H9 (cell line): ENCODE measurements around the gene DOCK7. TPM values are rescaled to one million over a fixed set of nuclear protein-coding genes. Genes with fewer than 3 reads are reported as not detected.

Experiments used
- DNase-seq: peaks from one replicate; pipeline ENCODE4 v3.0.0-alpha.2; 2017
- H2AFZ ChIP-seq: one replicate; pipeline ENCODE4 v1.6.1; 2013; ENCODE audit warnings: mild to moderate bottlenecking, low read length, control low read depth, moderate library complexity
- H2AK5ac ChIP-seq: 2 replicates; pipeline ENCODE4 v1.6.1; 2013; ENCODE audit warnings: low read length, control low read depth, mixed read lengths; ENCODE audit not compliant: insufficient read length
- H2BK120ac ChIP-seq: one replicate; pipeline ENCODE4 v1.6.1; 2013; ENCODE audit warnings: low read depth, mild to moderate bottlenecking, low read length, control low read depth, inconsistent platforms; ENCODE audit not compliant: poor library complexity, severe bottlenecking
- H2BK12ac ChIP-seq: 2 replicates; pipeline ENCODE4 v1.6.1; 2013; ENCODE audit warnings: low read length, control low read depth, mixed read lengths, low read depth; ENCODE audit not compliant: insufficient read length
- H2BK15ac ChIP-seq: 2 replicates; pipeline ENCODE4 v1.6.1; 2013; ENCODE audit warnings: low read depth, low read length, control low read depth
- H2BK20ac ChIP-seq: one replicate; pipeline ENCODE4 v1.6.1; 2013; ENCODE audit warnings: low read depth, mild to moderate bottlenecking, low read length, control low read depth, inconsistent platforms; ENCODE audit not compliant: poor library complexity, severe bottlenecking
- H2BK5ac ChIP-seq: 2 replicates; pipeline ENCODE4 v1.6.1; 2013; ENCODE audit warnings: low read length, control low read depth, mixed read lengths; ENCODE audit not compliant: insufficient read length
- H3K14ac ChIP-seq: 2 replicates; pipeline ENCODE4 v1.6.1; 2013; ENCODE audit warnings: low read length, control low read depth; ENCODE audit not compliant: insufficient read depth
- H3K18ac ChIP-seq: 2 replicates; pipeline ENCODE4 v1.6.1; 2013; ENCODE audit warnings: low read depth, mild to moderate bottlenecking, mixed read lengths, low read length, control low read depth; ENCODE audit not compliant: insufficient read length
- H3K23ac ChIP-seq: 2 replicates; pipeline ENCODE4 v1.6.1; 2013; ENCODE audit warnings: low read length, control low read depth, mixed read lengths, low read depth; ENCODE audit not compliant: insufficient read length
- H3K23me2 ChIP-seq: 2 replicates; pipeline ENCODE4 v1.6.1; 2013; ENCODE audit warnings: low read depth, mild to moderate bottlenecking, mixed read lengths, low read length, control low read depth; ENCODE audit not compliant: insufficient read length, poor library complexity, severe bottlenecking
- H3K27ac ChIP-seq: 2 replicates; pipeline ENCODE4 v1.5.1; 2013; ENCODE audit warnings: low read length, control low read depth, mixed read lengths, low read depth; ENCODE audit not compliant: insufficient read length
- H3K27me3 ChIP-seq: 2 replicates; pipeline ENCODE4 v1.6.1; 2013; ENCODE audit warnings: low read length, control low read depth, inconsistent platforms; ENCODE audit not compliant: insufficient read depth
- H3K4ac ChIP-seq: 2 replicates; pipeline ENCODE4 v1.6.1; 2013; ENCODE audit warnings: low read depth, mild to moderate bottlenecking, control low read depth, inconsistent platforms, low read length, moderate library complexity
- H3K4me1 ChIP-seq: 2 replicates; pipeline ENCODE4 v1.6.1; 2013; ENCODE audit warnings: low read length, control low read depth, inconsistent platforms; ENCODE audit not compliant: insufficient read depth
- H3K4me2 ChIP-seq: 2 replicates; pipeline ENCODE4 v1.6.1; 2013; ENCODE audit warnings: low read length, control low read depth, mixed read lengths; ENCODE audit not compliant: insufficient read length, insufficient read depth
- H3K56ac ChIP-seq: 2 replicates; pipeline ENCODE4 v1.6.1; 2013; ENCODE audit warnings: low read depth, mild to moderate bottlenecking, mixed read lengths, low read length, control low read depth; ENCODE audit not compliant: insufficient read length
- H3K79me1 ChIP-seq: 2 replicates; pipeline ENCODE4 v1.6.1; 2013; ENCODE audit warnings: low read depth, mild to moderate bottlenecking, moderate library complexity, low read length, control low read depth, inconsistent platforms; ENCODE audit not compliant: insufficient read depth, poor library complexity, severe bottlenecking
- H3K79me2 ChIP-seq: 2 replicates; pipeline ENCODE4 v1.6.1; 2013; ENCODE audit warnings: low read length, control low read depth, inconsistent platforms; ENCODE audit not compliant: insufficient read depth
- H3K9ac ChIP-seq: 2 replicates; pipeline ENCODE4 v1.6.1; 2013; ENCODE audit warnings: low read length, control low read depth, mixed read lengths; ENCODE audit not compliant: insufficient read length; ENCODE audit errors: extremely low read depth
- H3K9me3 ChIP-seq: one replicate; pipeline ENCODE4 v1.6.1; 2013; ENCODE audit warnings: low read depth, low read length, inconsistent platforms; ENCODE audit not compliant: control insufficient read depth
- H3T11ph ChIP-seq: one replicate; pipeline ENCODE4 v1.6.1; 2013; ENCODE audit warnings: mild to moderate bottlenecking, low read length, control low read depth, inconsistent platforms
- H4K20me1 ChIP-seq: one replicate; pipeline ENCODE4 v1.6.1; 2013; ENCODE audit not compliant: control insufficient read depth, insufficient read length, insufficient read depth
- H4K5ac ChIP-seq: 2 replicates; pipeline ENCODE4 v1.6.1; 2013; ENCODE audit warnings: low read depth, mild to moderate bottlenecking, mixed read lengths, low read length, control low read depth; ENCODE audit not compliant: insufficient read length
- H4K8ac ChIP-seq: replicated peaks from 2 replicates; pipeline ENCODE4 v1.6.1; 2013; ENCODE audit warnings: low read length, control low read depth, mixed read lengths, low read depth; ENCODE audit not compliant: insufficient read length
- H4K91ac ChIP-seq: 2 replicates; pipeline ENCODE4 v1.6.1; 2013; ENCODE audit warnings: low read depth, mild to moderate bottlenecking, moderate library complexity, mixed read lengths, low read length, control low read depth; ENCODE audit not compliant: insufficient read length
- H3K27ac Mint-ChIP-seq, 3 experiments: 2 replicates in 2 of 3; 3 replicates in 1 of 3; pipeline ENCODE4 v1.8.0; 2020 to 2021; ENCODE audit warnings: mixed read lengths in 3 of 3, mild to moderate bottlenecking in 1 of 3, moderate library complexity in 1 of 3
- H3K27me3 Mint-ChIP-seq: 2 replicates; pipeline ENCODE4 v1.8.0; 2021; ENCODE audit warnings: low read depth, mild to moderate bottlenecking, moderate library complexity, mixed read lengths
- H3K36me3 Mint-ChIP-seq, 3 experiments: 2 replicates in 2 of 3; 3 replicates in 1 of 3; pipeline ENCODE4 v1.8.0; 2020 to 2021; ENCODE audit warnings: low read depth in 3 of 3, mixed read lengths in 3 of 3; ENCODE audit not compliant: insufficient read depth in 1 of 3
- H3K4me1 Mint-ChIP-seq, 2 experiments: 2 replicates each; pipeline ENCODE4 v1.8.0; 2020; ENCODE audit warnings: mixed read lengths in 2 of 2
- H3K4me3 Mint-ChIP-seq, 2 experiments: 2 replicates in 1 of 2; 3 replicates in 1 of 2; pipeline ENCODE4 v1.8.0; 2020 to 2021; ENCODE audit warnings: mild to moderate bottlenecking in 2 of 2, mixed read lengths in 2 of 2, moderate library complexity in 1 of 2
- H3K9me3 Mint-ChIP-seq, 2 experiments: 2 replicates in 1 of 2; 3 replicates in 1 of 2; pipeline ENCODE4 v1.8.0; 2020; ENCODE audit warnings: mild to moderate bottlenecking in 2 of 2, mixed read lengths in 2 of 2, moderate library complexity in 1 of 2
- WGBS: extraction: QIAGEN DNeasy Blood & Tissue Kit; methylation state at CpG from one replicate; pipeline ENCODE4 v1.1.7; 2013; ENCODE audit warnings: missing lambda C conversion rate, low lambda C conversion rate, mixed read lengths; ENCODE audit not compliant: insufficient read length; ENCODE audit errors: extremely low coverage; 5-methylcytosine and 5-hydroxymethylcytosine counted together
- total RNA-seq: library from RNA; stranded (reverse); gene quantifications from 2 replicates; pipeline ENCODE4 v1.2.1, GENCODE V29; 2021
- TF ChIP-seq, protein P1 (sequence below): fragments of 200-600 bp; sonication (generic); conservative IDR thresholded peaks from 3 replicates; pipeline ENCODE4 v1.8.0; 2021; ENCODE audit warnings: antibody characterized with exemption, mild to moderate bottlenecking

DOCK7 gene
- total RNA-seq, 1 experiment from 2014 or later = 36.8 TPM

DNA sequence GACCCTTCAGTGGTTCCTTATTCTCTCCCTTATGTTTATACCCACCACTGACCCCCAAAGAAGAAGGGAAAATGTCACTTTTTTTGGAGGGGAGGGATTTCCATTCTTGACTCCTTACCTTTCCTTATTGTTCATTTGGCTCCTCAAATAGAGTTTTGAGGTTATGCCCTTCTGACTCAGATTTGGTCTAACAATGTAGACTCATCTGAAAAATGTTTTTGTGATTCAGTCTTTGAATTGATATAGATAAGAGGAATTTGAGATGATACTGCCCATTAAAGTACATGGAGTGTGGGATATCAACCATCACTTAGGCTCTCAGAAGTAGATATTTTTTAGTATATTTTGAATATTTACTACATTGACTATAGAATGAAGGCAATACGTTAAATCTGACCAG, 235.2 kb downstream of the DOCK7 start:
- no peak overlapping the region for H3K18ac ChIP-seq
- H2BK20ac ChIP-seq = no peak overlapping the region
- H3K23me2 ChIP-seq = no peaks in the 10 kb centered on the region
- no peak overlapping the region for H3K14ac ChIP-seq
- WGBS = no CpG with 5 or more reads among the region's 1 CpG
- no peak overlapping the region for H3K56ac ChIP-seq
- H3K9me3 Mint-ChIP-seq = no peaks in the 10 kb centered on the region
- H2BK12ac ChIP-seq = no peak overlapping the region
- no peak overlapping the region for H3K4ac ChIP-seq
- H3T11ph ChIP-seq = no peak overlapping the region
- DNase-seq = no peak
- H3K23ac ChIP-seq = no peak overlapping the region
- no peak overlapping the region for H3K4me2 ChIP-seq
- no peak overlapping the region for H4K91ac ChIP-seq
- no peak overlapping the region for H3K9ac ChIP-seq
- H3K4me1 Mint-ChIP-seq = no peaks in the 10 kb centered on the region
- H2BK5ac ChIP-seq = no peak overlapping the region
- TF ChIP-seq, protein P1, sequence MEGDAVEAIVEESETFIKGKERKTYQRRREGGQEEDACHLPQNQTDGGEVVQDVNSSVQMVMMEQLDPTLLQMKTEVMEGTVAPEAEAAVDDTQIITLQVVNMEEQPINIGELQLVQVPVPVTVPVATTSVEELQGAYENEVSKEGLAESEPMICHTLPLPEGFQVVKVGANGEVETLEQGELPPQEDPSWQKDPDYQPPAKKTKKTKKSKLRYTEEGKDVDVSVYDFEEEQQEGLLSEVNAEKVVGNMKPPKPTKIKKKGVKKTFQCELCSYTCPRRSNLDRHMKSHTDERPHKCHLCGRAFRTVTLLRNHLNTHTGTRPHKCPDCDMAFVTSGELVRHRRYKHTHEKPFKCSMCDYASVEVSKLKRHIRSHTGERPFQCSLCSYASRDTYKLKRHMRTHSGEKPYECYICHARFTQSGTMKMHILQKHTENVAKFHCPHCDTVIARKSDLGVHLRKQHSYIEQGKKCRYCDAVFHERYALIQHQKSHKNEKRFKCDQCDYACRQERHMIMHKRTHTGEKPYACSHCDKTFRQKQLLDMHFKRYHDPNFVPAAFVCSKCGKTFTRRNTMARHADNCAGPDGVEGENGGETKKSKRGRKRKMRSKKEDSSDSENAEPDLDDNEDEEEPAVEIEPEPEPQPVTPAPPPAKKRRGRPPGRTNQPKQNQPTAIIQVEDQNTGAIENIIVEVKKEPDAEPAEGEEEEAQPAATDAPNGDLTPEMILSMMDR = no peak
- H3K79me2 ChIP-seq = no peaks in the 10 kb centered on the region
- no peak overlapping the region for H4K5ac ChIP-seq
- H2BK15ac ChIP-seq = no peak overlapping the region
- no peaks in the 10 kb centered on the region for H3K9me3 ChIP-seq
- H2AFZ ChIP-seq = no peak overlapping the region
- H3K79me1 ChIP-seq = no peaks in the 10 kb centered on the region
- no peaks in the 10 kb centered on the region for H3K4me1 ChIP-seq
- no peak overlapping the region for H2AK5ac ChIP-seq
- no peaks in the 10 kb centered on the region for H4K20me1 ChIP-seq
- no peak overlapping the region for H4K8ac ChIP-seq
- peaks cover 30 to 63% (median 61%) of the 10 kb centered on the region in 3 experiments; a peak in 6 of 7 replicates for H3K36me3 Mint-ChIP-seq
- no peaks in the 10 kb centered on the region for H3K27me3 ChIP-seq
- no peak overlapping the region for H3K4me3 Mint-ChIP-seq
- H2BK120ac ChIP-seq = no peak overlapping the region
- no peaks in the 10 kb centered on the region for H3K27me3 Mint-ChIP-seq
- H3K27ac Mint-ChIP-seq = no peak overlapping the region
- no peak overlapping the region for H3K27ac ChIP-seq
